Measurements from ENCODE around the gene SMIM32.

GRCh38 chr5:136201870-136202269, 8.9 kb upstream of the SMIM32 start:
- TF ChIP-seq CTCF (IDR thresholded peaks at IDR 0.05; ENCODE audit: poor library complexity) (no peak), EZH2 (IDR thresholded peaks at IDR 0.05; ENCODE audit: borderline replicate concordance) (no peak)
